AML-193 (cell line): ENCODE measurements around the gene FANCG.

Experiments
- DNase-seq, 2 experiments: peaks; one replicate each; lab custom pipeline; 2025; lab: John Stamatoyannopoulos, UW

FANCG gene

GRCh38 chr9:35103660-35104191, 24.0 kb upstream of the FANCG start:
- no peak for DNase-seq

GRCh38 chr9:35102769-35103659, 23.3 kb upstream of the FANCG start, which contains the start of gene STOML2:
Gene STOML2 (minus strand): TSS chr9:35103131. CDS start chr9:35103094, 37 bp downstream.
- DNase-seq, result peak; percentile 94 to 96

- DNase-seq, result no peak
Measured at GRCh38 chr9:35102465-35102768, 22.7 kb upstream of the FANCG start.

- no peak for DNase-seq
Measured at GRCh38 chr9:35097573-35097972, 17.8 kb upstream of the FANCG start.

GRCh38 chr9:35096035-35096849, 16.5 kb upstream of the FANCG start, which contains the start of gene PIGO:
Gene PIGO (minus strand): TSS chr9:35096591. CDS start chr9:35095565, 1,026 bp downstream.
- peak; percentile 73 to 80 for DNase-seq

- DNase-seq, result no peak
Measured at GRCh38 chr9:35091536-35091935, 11.8 kb upstream of the FANCG start.

GRCh38 chr9:35089434-35089833, 9.7 kb upstream of the FANCG start:
- DNase-seq, result no peak

GRCh38 chr9:35085078-35085477, 5.3 kb upstream of the FANCG start:
- no peak for DNase-seq

- DNase-seq, result no peak
Measured at GRCh38 chr9:35079041-35079425, 709 bp downstream of the FANCG start.

GRCh38 chr9:35078066-35078465, 1.7 kb downstream of the FANCG start:
- DNase-seq, result no peak

- no peak for DNase-seq
Measured at GRCh38 chr9:35076848-35077247, 2.9 kb downstream of the FANCG start.

GRCh38 chr9:35075358-35075757, 4.4 kb downstream of the FANCG start:
- no peak for DNase-seq

GRCh38 chr9:35074791-35075190, 5.0 kb downstream of the FANCG start:
- DNase-seq, result no peak

GRCh38 chr9:35074141-35074540, 5.6 kb downstream of the FANCG start:
- no peak for DNase-seq

GRCh38 chr9:35073279-35073612, 6.5 kb downstream of the FANCG start:
- no peak for DNase-seq

GRCh38 chr9:35072461-35073278, 7.1 kb downstream of the FANCG start, which contains the start of gene VCP:
Gene VCP (minus strand): TSS chr9:35072625. CDS start chr9:35072353, 272 bp downstream.
- peak; percentile 94 to 97 for DNase-seq

GRCh38 chr9:35071814-35072460, 7.8 kb downstream of the FANCG start:
- peak; percentile 61 for DNase-seq

GRCh38 chr9:35070823-35071813, 8.6 kb downstream of the FANCG start:
- DNase-seq, result no peak

GRCh38 chr9:35069020-35069419, 10.7 kb downstream of the FANCG start:
- no peak for DNase-seq

- no peak for DNase-seq
Measured at GRCh38 chr9:35067056-35067455, 12.7 kb downstream of the FANCG start.
